H9 (cell line): ENCODE measurements around the gene ZNF587. TPM values are rescaled to one million over a fixed set of nuclear protein-coding genes. Genes with fewer than 3 reads are reported as not detected.

Source experiments
- DNase-seq: peaks from one replicate; pipeline ENCODE4 v3.0.0-alpha.2; 2017
- H2AFZ ChIP-seq: one replicate; pipeline ENCODE4 v1.6.1; 2013; ENCODE audit warnings: mild to moderate bottlenecking, low read length, control low read depth, moderate library complexity
- H2AK5ac ChIP-seq: 2 replicates; pipeline ENCODE4 v1.6.1; 2013; ENCODE audit warnings: low read length, control low read depth, mixed read lengths; ENCODE audit not compliant: insufficient read length
- H2BK120ac ChIP-seq: one replicate; pipeline ENCODE4 v1.6.1; 2013; ENCODE audit warnings: low read depth, mild to moderate bottlenecking, low read length, control low read depth, inconsistent platforms; ENCODE audit not compliant: poor library complexity, severe bottlenecking
- H2BK12ac ChIP-seq: 2 replicates; pipeline ENCODE4 v1.6.1; 2013; ENCODE audit warnings: low read length, control low read depth, mixed read lengths, low read depth; ENCODE audit not compliant: insufficient read length
- H2BK15ac ChIP-seq: 2 replicates; pipeline ENCODE4 v1.6.1; 2013; ENCODE audit warnings: low read depth, low read length, control low read depth
- H2BK20ac ChIP-seq: one replicate; pipeline ENCODE4 v1.6.1; 2013; ENCODE audit warnings: low read depth, mild to moderate bottlenecking, low read length, control low read depth, inconsistent platforms; ENCODE audit not compliant: poor library complexity, severe bottlenecking
- H2BK5ac ChIP-seq: 2 replicates; pipeline ENCODE4 v1.6.1; 2013; ENCODE audit warnings: low read length, control low read depth, mixed read lengths; ENCODE audit not compliant: insufficient read length
- H3K14ac ChIP-seq: 2 replicates; pipeline ENCODE4 v1.6.1; 2013; ENCODE audit warnings: low read length, control low read depth; ENCODE audit not compliant: insufficient read depth
- H3K18ac ChIP-seq: 2 replicates; pipeline ENCODE4 v1.6.1; 2013; ENCODE audit warnings: low read depth, mild to moderate bottlenecking, mixed read lengths, low read length, control low read depth; ENCODE audit not compliant: insufficient read length
- H3K23ac ChIP-seq: 2 replicates; pipeline ENCODE4 v1.6.1; 2013; ENCODE audit warnings: low read length, control low read depth, mixed read lengths, low read depth; ENCODE audit not compliant: insufficient read length
- H3K23me2 ChIP-seq: 2 replicates; pipeline ENCODE4 v1.6.1; 2013; ENCODE audit warnings: low read depth, mild to moderate bottlenecking, mixed read lengths, low read length, control low read depth; ENCODE audit not compliant: insufficient read length, poor library complexity, severe bottlenecking
- H3K27ac ChIP-seq: 2 replicates; pipeline ENCODE4 v1.5.1; 2013; ENCODE audit warnings: low read length, control low read depth, mixed read lengths, low read depth; ENCODE audit not compliant: insufficient read length
- H3K27me3 ChIP-seq: 2 replicates; pipeline ENCODE4 v1.6.1; 2013; ENCODE audit warnings: low read length, control low read depth, inconsistent platforms; ENCODE audit not compliant: insufficient read depth
- H3K4ac ChIP-seq: 2 replicates; pipeline ENCODE4 v1.6.1; 2013; ENCODE audit warnings: low read depth, mild to moderate bottlenecking, control low read depth, inconsistent platforms, low read length, moderate library complexity
- H3K4me1 ChIP-seq: 2 replicates; pipeline ENCODE4 v1.6.1; 2013; ENCODE audit warnings: low read length, control low read depth, inconsistent platforms; ENCODE audit not compliant: insufficient read depth
- H3K4me2 ChIP-seq: 2 replicates; pipeline ENCODE4 v1.6.1; 2013; ENCODE audit warnings: low read length, control low read depth, mixed read lengths; ENCODE audit not compliant: insufficient read length, insufficient read depth
- H3K56ac ChIP-seq: 2 replicates; pipeline ENCODE4 v1.6.1; 2013; ENCODE audit warnings: low read depth, mild to moderate bottlenecking, mixed read lengths, low read length, control low read depth; ENCODE audit not compliant: insufficient read length
- H3K79me1 ChIP-seq: 2 replicates; pipeline ENCODE4 v1.6.1; 2013; ENCODE audit warnings: low read depth, mild to moderate bottlenecking, moderate library complexity, low read length, control low read depth, inconsistent platforms; ENCODE audit not compliant: insufficient read depth, poor library complexity, severe bottlenecking
- H3K79me2 ChIP-seq: 2 replicates; pipeline ENCODE4 v1.6.1; 2013; ENCODE audit warnings: low read length, control low read depth, inconsistent platforms; ENCODE audit not compliant: insufficient read depth
- H3K9ac ChIP-seq: 2 replicates; pipeline ENCODE4 v1.6.1; 2013; ENCODE audit warnings: low read length, control low read depth, mixed read lengths; ENCODE audit not compliant: insufficient read length; ENCODE audit errors: extremely low read depth
- H3K9me3 ChIP-seq: one replicate; pipeline ENCODE4 v1.6.1; 2013; ENCODE audit warnings: low read depth, low read length, inconsistent platforms; ENCODE audit not compliant: control insufficient read depth
- H3T11ph ChIP-seq: one replicate; pipeline ENCODE4 v1.6.1; 2013; ENCODE audit warnings: mild to moderate bottlenecking, low read length, control low read depth, inconsistent platforms
- H4K20me1 ChIP-seq: one replicate; pipeline ENCODE4 v1.6.1; 2013; ENCODE audit not compliant: control insufficient read depth, insufficient read length, insufficient read depth
- H4K5ac ChIP-seq: 2 replicates; pipeline ENCODE4 v1.6.1; 2013; ENCODE audit warnings: low read depth, mild to moderate bottlenecking, mixed read lengths, low read length, control low read depth; ENCODE audit not compliant: insufficient read length
- H4K8ac ChIP-seq: replicated peaks from 2 replicates; pipeline ENCODE4 v1.6.1; 2013; ENCODE audit warnings: low read length, control low read depth, mixed read lengths, low read depth; ENCODE audit not compliant: insufficient read length
- H4K91ac ChIP-seq: 2 replicates; pipeline ENCODE4 v1.6.1; 2013; ENCODE audit warnings: low read depth, mild to moderate bottlenecking, moderate library complexity, mixed read lengths, low read length, control low read depth; ENCODE audit not compliant: insufficient read length
- H3K27ac Mint-ChIP-seq, 3 experiments: 2 replicates in 2 of 3; 3 replicates in 1 of 3; pipeline ENCODE4 v1.8.0; 2020 to 2021; ENCODE audit warnings: mixed read lengths in 3 of 3, mild to moderate bottlenecking in 1 of 3, moderate library complexity in 1 of 3
- H3K27me3 Mint-ChIP-seq: 2 replicates; pipeline ENCODE4 v1.8.0; 2021; ENCODE audit warnings: low read depth, mild to moderate bottlenecking, moderate library complexity, mixed read lengths
- H3K36me3 Mint-ChIP-seq, 3 experiments: 2 replicates in 2 of 3; 3 replicates in 1 of 3; pipeline ENCODE4 v1.8.0; 2020 to 2021; ENCODE audit warnings: low read depth in 3 of 3, mixed read lengths in 3 of 3; ENCODE audit not compliant: insufficient read depth in 1 of 3
- H3K4me1 Mint-ChIP-seq, 2 experiments: 2 replicates each; pipeline ENCODE4 v1.8.0; 2020; ENCODE audit warnings: mixed read lengths in 2 of 2
- H3K4me3 Mint-ChIP-seq, 2 experiments: 2 replicates in 1 of 2; 3 replicates in 1 of 2; pipeline ENCODE4 v1.8.0; 2020 to 2021; ENCODE audit warnings: mild to moderate bottlenecking in 2 of 2, mixed read lengths in 2 of 2, moderate library complexity in 1 of 2
- H3K9me3 Mint-ChIP-seq, 2 experiments: 2 replicates in 1 of 2; 3 replicates in 1 of 2; pipeline ENCODE4 v1.8.0; 2020; ENCODE audit warnings: mild to moderate bottlenecking in 2 of 2, mixed read lengths in 2 of 2, moderate library complexity in 1 of 2
- CTCF ChIP-seq: fragments of 200-600 bp; sonication (generic); conservative IDR thresholded peaks from 3 replicates; pipeline ENCODE4 v1.8.0; 2021; ENCODE audit warnings: antibody characterized with exemption, mild to moderate bottlenecking
- WGBS: extraction: QIAGEN DNeasy Blood & Tissue Kit; methylation state at CpG from one replicate; pipeline ENCODE4 v1.1.7; 2013; ENCODE audit warnings: missing lambda C conversion rate, low lambda C conversion rate, mixed read lengths; ENCODE audit not compliant: insufficient read length; ENCODE audit errors: extremely low coverage; 5-methylcytosine and 5-hydroxymethylcytosine counted together
- total RNA-seq: library from RNA; stranded (reverse); gene quantifications from 2 replicates; pipeline ENCODE4 v1.2.1, GENCODE V29; 2021

Gene ZNF587
- total RNA-seq, 1 experiment from 2014 or later, result 40.0 TPM

GRCh38 chr19:57815247-57816075, 34.2 kb upstream of the ZNF587 start:
- Mint-ChIP-seq H3K27me3 (no peaks in the 10 kb centered on the region), H3K4me1 (peaks cover 29% of the 10 kb centered on the region in 2 experiments), H3K36me3 (peaks cover 9 to 28% (median 21%) of the 10 kb centered on the region in 3 experiments), H3K4me3 (peak overlapping the region; percentile 96; a peak in 4 of 5 replicates), H3K9me3 (peaks cover 0 to 2% of the 10 kb centered on the region in 2 experiments; a peak in 1 of 5 replicates), H3K27ac (peak overlapping the region; percentile 61 to 92 (median 84); a peak in 4 of 7 replicates)
- H3K27me3 ChIP-seq, result no peaks in the 10 kb centered on the region
- H4K20me1 ChIP-seq, result no peaks in the 10 kb centered on the region
- H3K4me2 ChIP-seq, result no peak overlapping the region
- no peak overlapping the region for H2AK5ac ChIP-seq
- no peak overlapping the region for H3K27ac ChIP-seq
- no peak overlapping the region for H2BK12ac ChIP-seq
- H3K4ac ChIP-seq, result no peak overlapping the region
- no peak overlapping the region for H2BK15ac ChIP-seq
- no peak overlapping the region for H3T11ph ChIP-seq
- TF ChIP-seq CTCF, result no peak
- H3K79me1 ChIP-seq, result peaks cover 3% of the 10 kb centered on the region
- H2BK5ac ChIP-seq, result no peak overlapping the region
- no CpG with 5 or more reads among the region's 17 CpGs for WGBS
- H3K79me2 ChIP-seq, result peaks cover 11% of the 10 kb centered on the region; the same call in 1 of the 2 replicates
- no peak overlapping the region for H2BK120ac ChIP-seq
- H2AFZ ChIP-seq, result no peak overlapping the region
- H4K8ac ChIP-seq, result no peak overlapping the region
- no peaks in the 10 kb centered on the region for H3K4me1 ChIP-seq
- no peak overlapping the region for H3K23ac ChIP-seq
- no peak overlapping the region for H2BK20ac ChIP-seq
- H3K23me2 ChIP-seq, result peaks cover 11% of the 10 kb centered on the region
- H3K9ac ChIP-seq, result no peak overlapping the region
- no peaks in the 10 kb centered on the region for H3K9me3 ChIP-seq
- no peak overlapping the region for H4K5ac ChIP-seq
- H3K18ac ChIP-seq, result no peak overlapping the region
- H3K14ac ChIP-seq, result no peak overlapping the region
- no peak overlapping the region for H4K91ac ChIP-seq
- no peak overlapping the region for H3K56ac ChIP-seq
- DNase-seq, result no peak
